Gastrocnemius medialis (tissue), 4 donors: ENCODE data around the gene ZNF521. TPM values are rescaled to one million over a fixed set of nuclear protein-coding genes. Genes with fewer than 3 reads are reported as not detected.

Experiments
- ATAC-seq, 2 donors: fragments of 150-250 bp; one replicate each; pipeline ENCODE4 v1.9.1; 2016
- DNase-seq, 2 donors: peaks; one replicate each; pipeline ENCODE4 v3.0.0-alpha.2; 2019
- H3K27ac ChIP-seq, 4 donors: fragments of 200-600 bp; sonication (generic); 1 replicate in 1 of 4; 2 replicates in 3 of 4; pipeline ENCODE4 v1.5.1; 2016 to 2018; ENCODE audit warnings: mild to moderate bottlenecking in 2 of 4, moderate library complexity in 1 of 4
- H3K27me3 ChIP-seq, 3 donors: fragments of 200-600 bp; sonication (generic) in 2 of 3; 1 replicate in 1 of 3; 2 replicates in 2 of 3; pipeline versions ENCODE4 v1.5.1 to v1.6.0; 2016 to 2019; ENCODE audit warnings: mild to moderate bottlenecking in 1 of 3, moderate library complexity in 1 of 3
- H3K36me3 ChIP-seq, 2 donors: fragments of 200-600 bp; sonication (generic) in 1 of 2; one replicate each; pipeline ENCODE4 v1.5.1; 2017 to 2018
- H3K4me1 ChIP-seq, 2 donors: fragments of 200-600 bp; sonication (generic) in 1 of 2; one replicate each; pipeline ENCODE4 v1.5.1; 2016 to 2017; ENCODE audit warnings: mild to moderate bottlenecking in 2 of 2
- H3K4me3 ChIP-seq, 4 donors: fragments of 200-600 bp; sonication (generic) in 3 of 4; 1 replicate in 1 of 4; 2 replicates in 3 of 4; pipeline ENCODE4 v1.5.1; 2016 to 2019; ENCODE audit warnings: mild to moderate bottlenecking in 2 of 4
- H3K9me3 ChIP-seq, 3 donors: fragments of 200-600 bp; sonication (generic) in 2 of 3; 1 replicate in 1 of 3; 2 replicates in 2 of 3; pipeline ENCODE4 v1.5.1; 2016 to 2019
- POLR2A ChIP-seq, 2 donors: fragments of 450-650 bp; IDR thresholded peaks; one replicate each; pipeline ENCODE4 v1.6.1; 2017; ENCODE audit warnings: antibody characterized with exemption in 2 of 2, mild to moderate bottlenecking in 2 of 2, moderate library complexity in 2 of 2
- in situ Hi-C, 4 donors: fragments of 200-750 bp; cut with MboI; loops; one replicate each; pipeline versions ENCODE4 v1.15.0 to v1.8.0; 2017; ENCODE audit warnings: low sequenced_read_pairs in 4 of 4
- intact Hi-C: fragments of 100-400 bp; cut with DNase I; formaldehyde crosslinking; loops from one replicate; pipeline ENCODE4 v1.15.1; 2023; ENCODE audit warnings: low total_unique reads
- total RNA-seq, 4 donors: library from RNA; depleted of rRNA; stranded (reverse); fragments of >200 nt; gene quantifications; one replicate each; pipeline versions ENCODE4 v1.1.0 to v1.2.3, GENCODE V29; 2016
- TF ChIP-seq, protein P1 (sequence below), 5 experiments: fragments of 450-650 bp in 3 of 5; fragments of 200-600 bp in 2 of 5; sonication (generic) in 2 of 5; IDR thresholded peaks in 4 of 5; conservative IDR thresholded peaks in 1 of 5; 1 replicate in 4 of 5; 2 replicates in 1 of 5; pipeline ENCODE4 v1.5.1; 2016 to 2019; ENCODE audit warnings: antibody characterized with exemption in 5 of 5, mild to moderate bottlenecking in 3 of 5, moderate library complexity in 3 of 5

The ZNF521 gene
- total RNA-seq, 4 donors from 2014 or later = 3.5 to 15.6 (median 4.7) TPM

DNA sequence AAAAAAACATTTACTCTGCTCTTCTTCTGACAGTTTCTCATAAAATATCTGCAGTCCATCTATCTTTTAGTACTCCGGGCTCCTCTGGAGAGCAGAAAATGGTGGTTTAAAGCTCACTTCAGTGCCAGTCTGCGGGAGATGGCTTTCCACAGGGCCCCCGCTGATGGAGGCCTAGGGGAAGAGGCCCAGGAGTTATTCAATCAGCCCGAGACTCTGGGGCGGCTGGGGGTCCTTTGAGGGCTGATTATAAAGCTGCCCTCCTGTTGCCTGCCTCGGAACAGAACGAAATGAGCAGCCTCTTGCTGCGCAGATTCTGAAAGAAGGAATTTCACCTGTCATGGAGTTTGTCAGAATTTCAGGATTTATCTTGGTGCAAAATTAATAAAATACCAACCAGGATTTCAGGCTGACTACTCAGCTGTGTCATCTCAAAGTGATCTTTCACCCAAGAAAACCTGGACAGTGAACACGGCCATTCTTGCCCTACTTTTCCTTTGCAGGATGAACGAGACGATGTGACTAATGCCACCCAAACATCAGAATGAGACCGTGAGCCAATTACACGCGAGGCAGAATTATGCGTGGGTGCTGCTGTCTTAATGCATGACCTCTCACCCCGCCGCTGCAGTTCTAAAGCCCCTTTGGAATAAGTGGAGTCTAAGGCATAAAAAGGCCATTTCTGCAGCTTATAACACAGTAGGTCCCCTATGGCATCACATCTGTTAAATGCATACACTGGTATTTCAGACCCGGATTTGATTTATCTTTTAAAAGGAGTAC is 273.8 kb downstream of the ZNF521 start:
- intact Hi-C loops = no loop called here
- ATAC-seq (no peak), DNase-seq (no peak)
- H3K27me3 ChIP-seq = no peaks in the 10 kb centered on the region
- no peak overlapping the region for H3K4me3 ChIP-seq
- H3K4me1 ChIP-seq = no peaks in the 10 kb centered on the region
- H3K9me3 ChIP-seq = no peaks in the 10 kb centered on the region
- TF ChIP-seq, protein P1, sequence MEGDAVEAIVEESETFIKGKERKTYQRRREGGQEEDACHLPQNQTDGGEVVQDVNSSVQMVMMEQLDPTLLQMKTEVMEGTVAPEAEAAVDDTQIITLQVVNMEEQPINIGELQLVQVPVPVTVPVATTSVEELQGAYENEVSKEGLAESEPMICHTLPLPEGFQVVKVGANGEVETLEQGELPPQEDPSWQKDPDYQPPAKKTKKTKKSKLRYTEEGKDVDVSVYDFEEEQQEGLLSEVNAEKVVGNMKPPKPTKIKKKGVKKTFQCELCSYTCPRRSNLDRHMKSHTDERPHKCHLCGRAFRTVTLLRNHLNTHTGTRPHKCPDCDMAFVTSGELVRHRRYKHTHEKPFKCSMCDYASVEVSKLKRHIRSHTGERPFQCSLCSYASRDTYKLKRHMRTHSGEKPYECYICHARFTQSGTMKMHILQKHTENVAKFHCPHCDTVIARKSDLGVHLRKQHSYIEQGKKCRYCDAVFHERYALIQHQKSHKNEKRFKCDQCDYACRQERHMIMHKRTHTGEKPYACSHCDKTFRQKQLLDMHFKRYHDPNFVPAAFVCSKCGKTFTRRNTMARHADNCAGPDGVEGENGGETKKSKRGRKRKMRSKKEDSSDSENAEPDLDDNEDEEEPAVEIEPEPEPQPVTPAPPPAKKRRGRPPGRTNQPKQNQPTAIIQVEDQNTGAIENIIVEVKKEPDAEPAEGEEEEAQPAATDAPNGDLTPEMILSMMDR (IDR thresholded peaks at IDR 0.05 in 4 of 5, conservative IDR thresholded peaks at IDR 0.05 in 1 of 5) = no peak
- no peak for TF ChIP-seq POLR2A (IDR thresholded peaks at IDR 0.05)
- H3K36me3 ChIP-seq = no peaks in the 10 kb centered on the region
- in situ Hi-C loops = loop anchor here in 1 of 4 donors (25.0 kb wide), 1 partner anchor 759 kb away; no protein-coding TSS in a partner anchor
- no peak overlapping the region for H3K27ac ChIP-seq

DNA sequence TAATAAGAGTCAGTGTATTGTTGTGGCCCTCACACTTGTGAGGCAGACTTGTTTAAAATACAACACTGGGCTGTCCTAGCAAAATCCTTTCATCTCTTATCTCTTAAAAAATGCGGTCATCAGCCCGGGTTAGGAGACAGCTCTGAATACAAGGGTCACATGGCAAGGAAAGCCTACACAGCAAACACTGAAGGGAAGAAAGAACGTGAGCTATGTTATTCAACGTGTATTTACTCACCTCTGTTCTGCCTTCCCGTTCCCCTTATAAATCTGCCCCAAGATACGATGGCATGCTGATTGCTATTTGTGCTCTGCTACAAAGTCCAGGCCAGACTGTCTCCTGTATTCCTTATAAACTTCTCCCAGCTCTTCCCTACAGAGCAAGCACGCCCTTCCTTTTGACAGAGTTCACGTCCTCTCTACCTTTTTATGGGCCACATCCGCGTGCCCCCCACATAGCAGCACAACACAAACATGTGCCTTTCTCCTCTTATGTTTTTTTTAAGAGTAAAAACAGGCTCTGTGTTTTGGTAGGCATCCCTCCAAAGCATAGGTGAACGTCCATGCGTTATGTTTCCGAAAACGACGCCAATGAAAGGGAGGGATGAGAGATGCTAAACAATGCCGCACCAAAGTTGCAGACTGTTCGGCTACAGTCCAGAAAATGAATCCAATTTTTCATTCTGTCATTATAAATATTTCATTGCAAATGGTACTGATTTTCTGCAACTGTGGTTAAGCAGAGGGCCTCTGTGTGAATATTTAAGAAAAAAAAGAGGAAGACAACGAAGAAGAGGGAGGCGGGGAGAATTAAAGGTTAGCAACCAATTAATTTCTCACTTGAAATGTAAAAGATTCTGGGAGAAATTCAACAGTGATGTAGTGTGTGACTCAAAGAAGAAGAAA is 274.7 kb downstream of the ZNF521 start:
- in situ Hi-C loops (loop anchor here in 1 of 4 donors (25.0 kb wide), 1 partner anchor 760 kb away; no protein-coding TSS in a partner anchor), intact Hi-C loops (no loop called here)
- H3K36me3 ChIP-seq = no peaks in the 10 kb centered on the region

DNA sequence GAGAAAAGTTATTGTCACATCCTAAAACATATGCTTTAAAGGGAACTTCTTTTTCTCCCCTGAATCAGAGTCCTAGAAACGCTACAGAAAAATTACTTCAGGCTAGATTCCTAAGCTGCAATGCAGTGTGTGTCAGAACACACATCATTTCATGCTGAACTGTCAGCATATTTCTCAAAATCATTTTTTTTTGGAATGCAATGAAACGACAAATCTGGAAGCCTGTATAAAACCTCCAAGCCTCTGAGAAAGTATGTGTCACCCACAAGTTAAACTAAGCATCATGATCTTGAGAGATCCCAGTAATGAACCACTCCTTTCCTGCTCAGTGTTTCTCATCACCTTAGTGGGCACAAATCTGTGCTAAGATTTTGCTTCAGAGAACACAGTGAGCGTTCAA is 276.2 kb downstream of the ZNF521 start:
- Histone ChIP-seq H3K36me3 (no peaks in the 10 kb centered on the region), H3K4me3 (no peak overlapping the region), H3K27me3 (no peaks in the 10 kb centered on the region), H3K27ac (no peak overlapping the region), H3K4me1 (no peaks in the 10 kb centered on the region), H3K9me3 (no peaks in the 10 kb centered on the region)
- TF ChIP-seq, protein P1 (IDR thresholded peaks at IDR 0.05 in 4 of 5, conservative IDR thresholded peaks at IDR 0.05 in 1 of 5) = no peak
- no peak for TF ChIP-seq POLR2A (IDR thresholded peaks at IDR 0.05)
- intact Hi-C loops (no loop called here), in situ Hi-C loops (loop anchor here in 1 of 4 donors (25.0 kb wide), 1 partner anchor 762 kb away; no protein-coding TSS in a partner anchor)
- ATAC-seq = no peak
- no peak for DNase-seq

More for the DNA sequence above, 274.7 kb downstream of the ZNF521 start:
- Histone ChIP-seq H3K27ac (no peak overlapping the region), H3K27me3 (no peaks in the 10 kb centered on the region), H3K4me1 (no peaks in the 10 kb centered on the region), H3K4me3 (no peak overlapping the region), H3K9me3 (no peaks in the 10 kb centered on the region)
- no peak for TF ChIP-seq POLR2A (IDR thresholded peaks at IDR 0.05)
- TF ChIP-seq, protein P1 (IDR thresholded peaks at IDR 0.05 in 4 of 5, conservative IDR thresholded peaks at IDR 0.05 in 1 of 5) = no peak
- ATAC-seq (no peak), DNase-seq (no peak)

DNA sequence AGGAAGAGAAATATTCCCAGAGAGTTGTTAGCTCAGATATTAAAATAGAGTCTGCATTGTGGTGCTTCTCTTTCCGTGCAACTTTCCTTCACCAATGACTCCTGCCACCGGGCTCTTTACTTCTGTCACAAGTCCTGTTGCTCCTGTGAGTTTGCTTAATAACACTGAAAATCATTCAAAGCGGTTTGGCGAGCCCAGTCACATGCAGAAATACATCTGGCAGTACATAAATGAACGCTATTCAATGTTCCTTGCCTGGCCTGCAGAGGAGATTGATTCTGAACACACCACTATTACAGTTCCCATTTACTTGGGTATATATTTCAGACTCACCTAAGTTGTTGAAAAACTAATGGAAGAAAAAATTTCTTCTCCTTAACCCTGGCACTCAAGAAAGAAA is 276.6 kb downstream of the ZNF521 start:
- Histone ChIP-seq H3K27me3 (no peaks in the 10 kb centered on the region), H3K27ac (no peak overlapping the region), H3K36me3 (no peaks in the 10 kb centered on the region), H3K4me3 (no peak overlapping the region), H3K4me1 (no peaks in the 10 kb centered on the region), H3K9me3 (no peaks in the 10 kb centered on the region)
- TF ChIP-seq POLR2A (IDR thresholded peaks at IDR 0.05) = no peak
- TF ChIP-seq, protein P1 (IDR thresholded peaks at IDR 0.05 in 4 of 5, conservative IDR thresholded peaks at IDR 0.05 in 1 of 5) = no peak
- ATAC-seq (no peak), DNase-seq (no peak)
- in situ Hi-C loops = loop anchor here in 1 of 4 donors (25.0 kb wide), 1 partner anchor 762 kb away; no protein-coding TSS in a partner anchor
- intact Hi-C loops = no loop called here
